ENCODE data around the gene HRK. TPM values are rescaled to one million over a fixed set of nuclear protein-coding genes. Genes with fewer than 3 reads are reported as not detected.

The HRK gene
- total RNA-seq, 1 experiment from 2014 or later, result 0.44 TPM

- no peaks in the 10 kb centered on the region for H3K36me3 ChIP-seq (ENCODE audit: control insufficient read depth, insufficient read depth, low read length)
Measured at GRCh38 chr12:116928504-116928903, 47.3 kb upstream of the HRK start.

GRCh38 chr12:116927244-116927940 is 46.2 kb upstream of the HRK start:
- no peaks in the 10 kb centered on the region for H3K4me1 ChIP-seq (ENCODE audit: control insufficient read depth, insufficient read depth, low read length)
- no peaks in the 10 kb centered on the region for H3K27me3 ChIP-seq (ENCODE audit: control insufficient read depth, insufficient read depth, low read length)
- H3K27ac ChIP-seq (ENCODE audit: low read length), result no peak overlapping the region
- H3K9me3 ChIP-seq (ENCODE audit: control insufficient read depth, insufficient read depth, low read depth, low read length), result no peaks in the 10 kb centered on the region
- TF ChIP-seq CTCF (IDR thresholded peaks at IDR 0.05), result no peak
- no peak for TF ChIP-seq REST (IDR thresholded peaks at IDR 0.05; ENCODE audit: insufficient read depth in 1 of 2, low read depth in 2 of 2, low read length in 1 of 2)
- no peak for TF ChIP-seq SIN3A (IDR thresholded peaks at IDR 0.05; ENCODE audit: borderline replicate concordance, insufficient read depth, low read depth, low read length)
- no peak for TF ChIP-seq POLR2AphosphoS5 (IDR thresholded peaks at IDR 0.05; ENCODE audit: low read depth, low read length)
- TF ChIP-seq TCF7L2 (IDR thresholded peaks at IDR 0.05; ENCODE audit: low read depth, low read length), result no peak
- DNase-seq (ENCODE audit: low read depth, low spot score) (no peak), ATAC-seq (no peak)
- no TSS peak for BruUV-seq (replicated peaks)
- ChIA-PET POLR2A (interaction anchor here (0.7 kb wide), 1 partner anchor 86 kb away, joined by 3 read pairs; no protein-coding TSS in a partner anchor), CTCF (no interaction called here)
- no peak overlapping the region for H3K4me3 ChIP-seq (ENCODE audit: low read depth in 2 of 2, low read length in 2 of 2)
- intact Hi-C loops (cut with micrococcal nuclease; ENCODE audit: unreplicated experiment), result no loop called here
- H3K36me3 ChIP-seq (ENCODE audit: control insufficient read depth, insufficient read depth, low read length), result no peaks in the 10 kb centered on the region
- in situ Hi-C loops (cut with HindIII; ENCODE audit: low pct_unique_long_range_greater_than_20kb, low sequenced_read_pairs), result no loop called here

More at GRCh38 chr12:116928504-116928903, 47.3 kb upstream of the HRK start:
- in situ Hi-C loops (cut with HindIII; ENCODE audit: low pct_unique_long_range_greater_than_20kb, low sequenced_read_pairs), result no loop called here
- BruUV-seq (replicated peaks), result no TSS peak
- TF ChIP-seq SIN3A (IDR thresholded peaks at IDR 0.05; ENCODE audit: borderline replicate concordance, insufficient read depth, low read depth, low read length) (no peak), REST (IDR thresholded peaks at IDR 0.05; ENCODE audit: insufficient read depth in 1 of 2, low read depth in 2 of 2, low read length in 1 of 2) (no peak), TCF7L2 (IDR thresholded peaks at IDR 0.05; ENCODE audit: low read depth, low read length) (no peak), POLR2AphosphoS5 (IDR thresholded peaks at IDR 0.05; ENCODE audit: low read depth, low read length) (no peak), CTCF (IDR thresholded peaks at IDR 0.05) (no peak)
- ATAC-seq, result no peak
- H3K4me3 ChIP-seq (ENCODE audit: low read depth in 2 of 2, low read length in 2 of 2), result no peak overlapping the region
- H3K9me3 ChIP-seq (ENCODE audit: control insufficient read depth, insufficient read depth, low read depth, low read length), result no peaks in the 10 kb centered on the region
- POLR2A ChIA-PET, result no interaction called here
- no peak for DNase-seq (ENCODE audit: low read depth, low spot score)
- no peaks in the 10 kb centered on the region for H3K27me3 ChIP-seq (ENCODE audit: control insufficient read depth, insufficient read depth, low read length)
- intact Hi-C loops (cut with micrococcal nuclease; ENCODE audit: unreplicated experiment), result no loop called here
- no peaks in the 10 kb centered on the region for H3K4me1 ChIP-seq (ENCODE audit: control insufficient read depth, insufficient read depth, low read length)
- CTCF ChIA-PET, result no interaction called here
- H3K27ac ChIP-seq (ENCODE audit: low read length), result no peak overlapping the region
